ENCODE results near the gene LIAS. TPM values are rescaled to one million over a fixed set of nuclear protein-coding genes. Genes with fewer than 3 reads are reported as not detected.
A peak's percentile ranks its signal among the peaks of the same experiment; 100 is the strongest.

The LIAS gene
- total and polyA plus RNA-seq, 2 of the 13 experiments (the other 11 are each of a cell fraction or from before 2014, with no cell fraction given) = 16.0 to 16.6 TPM

DNA sequence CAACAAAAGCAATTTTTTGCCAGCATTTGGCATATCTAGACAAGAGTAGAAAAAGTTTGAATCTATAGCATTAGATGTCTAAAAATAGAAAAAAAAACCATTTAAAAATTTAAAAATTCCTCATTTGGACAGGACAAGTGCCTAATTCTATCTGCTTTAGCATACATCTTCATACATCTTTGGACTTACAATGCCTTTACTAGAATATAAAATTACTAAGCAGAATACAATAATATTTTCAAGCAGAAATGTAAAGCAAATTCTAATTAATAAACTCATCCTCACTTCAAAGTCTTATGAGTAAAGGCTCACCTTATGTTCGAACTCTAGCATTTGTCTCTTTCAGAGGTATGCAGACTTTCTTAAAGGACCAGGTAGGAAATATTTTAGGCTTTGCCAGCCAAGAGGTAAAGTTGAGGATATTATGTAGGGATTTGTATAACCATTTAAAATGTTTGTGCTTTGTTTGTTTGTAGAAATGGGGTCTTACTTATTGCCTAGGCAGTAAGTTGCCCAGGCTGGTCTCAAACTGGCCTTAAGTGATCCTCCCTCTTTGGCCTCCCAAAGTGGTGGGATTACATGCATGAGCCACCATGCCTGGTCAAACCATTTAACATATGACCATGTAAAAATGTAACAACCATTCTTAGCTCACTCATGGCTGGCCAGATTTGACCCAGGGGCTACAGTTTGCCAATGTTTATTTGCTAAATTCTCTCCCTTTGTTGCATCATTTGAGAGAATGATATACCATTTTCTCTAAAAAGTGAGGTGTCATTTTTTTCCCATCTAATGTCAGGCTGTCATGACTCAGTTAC, 39.3 kb downstream of the LIAS start (continued):
- TF ChIP-seq KLF6 (CRISPR knock-in tag; IDR thresholded peaks at IDR 0.05) (0 out of 2 replicates have a peak, but pooled peaks have one; percentile 27), PAF1 (CRISPR knock-in tag; IDR thresholded peaks at IDR 0.05) (peak; percentile 84), CEBPB (IDR thresholded peaks at IDR 0.05; ENCODE audit: borderline replicate concordance, low read depth, low read length) (peak; percentile 32; the same call in 1 of the 2 replicates), PHF5A (CRISPR knock-in tag; IDR thresholded peaks at IDR 0.05; ENCODE audit: low read depth, unreplicated experiment) (no peak), POLR2A (IDR thresholded peaks at IDR 0.05; ENCODE audit: insufficient read depth in 1 of 2, low read depth in 2 of 2, low read length in 2 of 2) (peak; percentile 42 to 48; a peak in 2 of 4 replicates), SRSF4 (IDR thresholded peaks at IDR 0.05; ENCODE audit: low read depth, low read length, poor library complexity, severe bottlenecking) (peak; percentile 93), SMAD3 (CRISPR knock-in tag; IDR thresholded peaks at IDR 0.05) (0 out of 2 replicates have a peak, but pooled peaks have one; percentile 29), FOXO1 (CRISPR knock-in tag; IDR thresholded peaks at IDR 0.05) (no peak), SSRP1 (CRISPR knock-in tag; IDR thresholded peaks at IDR 0.05) (peak; percentile 57; the same call in 1 of the 2 replicates), ZNF749 (CRISPR knock-in tag; IDR thresholded peaks at IDR 0.05; ENCODE audit: borderline replicate concordance) (peak; percentile 40; the same call in 1 of the 2 replicates), AGO2 (optimal IDR thresholded peaks at IDR 0.05; ENCODE audit: low read depth, low read length) (peak; percentile 85)
- TF ChIP-seq, protein P1, sequence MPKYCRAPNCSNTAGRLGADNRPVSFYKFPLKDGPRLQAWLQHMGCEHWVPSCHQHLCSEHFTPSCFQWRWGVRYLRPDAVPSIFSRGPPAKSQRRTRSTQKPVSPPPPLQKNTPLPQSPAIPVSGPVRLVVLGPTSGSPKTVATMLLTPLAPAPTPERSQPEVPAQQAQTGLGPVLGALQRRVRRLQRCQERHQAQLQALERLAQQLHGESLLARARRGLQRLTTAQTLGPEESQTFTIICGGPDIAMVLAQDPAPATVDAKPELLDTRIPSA (CRISPR knock-in tag; IDR thresholded peaks at IDR 0.05; ENCODE audit: borderline replicate concordance) = no peak
- TF ChIP-seq, protein P2, sequence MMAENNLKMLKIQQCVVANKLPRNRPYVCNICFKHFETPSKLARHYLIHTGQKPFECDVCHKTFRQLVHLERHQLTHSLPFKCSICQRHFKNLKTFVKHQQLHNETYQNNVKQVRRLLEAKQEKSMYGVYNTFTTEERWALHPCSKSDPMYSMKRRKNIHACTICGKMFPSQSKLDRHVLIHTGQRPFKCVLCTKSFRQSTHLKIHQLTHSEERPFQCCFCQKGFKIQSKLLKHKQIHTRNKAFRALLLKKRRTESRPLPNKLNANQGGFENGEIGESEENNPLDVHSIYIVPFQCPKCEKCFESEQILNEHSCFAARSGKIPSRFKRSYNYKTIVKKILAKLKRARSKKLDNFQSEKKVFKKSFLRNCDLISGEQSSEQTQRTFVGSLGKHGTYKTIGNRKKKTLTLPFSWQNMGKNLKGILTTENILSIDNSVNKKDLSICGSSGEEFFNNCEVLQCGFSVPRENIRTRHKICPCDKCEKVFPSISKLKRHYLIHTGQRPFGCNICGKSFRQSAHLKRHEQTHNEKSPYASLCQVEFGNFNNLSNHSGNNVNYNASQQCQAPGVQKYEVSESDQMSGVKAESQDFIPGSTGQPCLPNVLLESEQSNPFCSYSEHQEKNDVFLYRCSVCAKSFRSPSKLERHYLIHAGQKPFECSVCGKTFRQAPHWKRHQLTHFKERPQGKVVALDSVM (CRISPR knock-in tag; IDR thresholded peaks at IDR 0.05) = peak; percentile 81

All from HepG2 (cell line).